HL-60 (cell line): ENCODE measurements around the gene CMIP.
A peak's percentile ranks its signal among the peaks of the same experiment; 100 is the strongest.

Experiments used
- CTCF ChIP-seq: IDR thresholded peaks from one replicate; pipeline ENCODE4 v1.5.1; 2011; ENCODE audit warnings: low read length, control low read depth, inconsistent platforms; ENCODE audit not compliant: insufficient read depth
- POLR2AphosphoS5 ChIP-seq: IDR thresholded peaks from 2 replicates; pipeline ENCODE4 v1.6.1; 2012; ENCODE audit warnings: low read depth

GRCh38 chr16:81481207-81481821, 36.7 kb downstream of the CMIP start:
- TF ChIP-seq CTCF (no peak), POLR2AphosphoS5 (peak; percentile 66)
